ENCODE results near the gene ALOX5.
"Not testable (repeated sequence)": the region's sequence is repeated elsewhere in the genome, so short reads cannot be mapped to it uniquely, and the experiment has no call there.

ALOX5 gene

GRCh38 chr10:45403151-45403550 is 29.1 kb downstream of the ALOX5 start:
- FAIRE-seq (no peak), DNase-seq (ENCODE audit: extremely low spot score, insufficient read length, low read depth) (no peak)

- FAIRE-seq: no peak
- DNase-seq (ENCODE audit: extremely low spot score, insufficient read length, low read depth): no peak
Observed at GRCh38 chr10:45404087-45404769, 30.2 kb downstream of the ALOX5 start.

- no peak for FAIRE-seq
- no peak for DNase-seq (ENCODE audit: extremely low spot score, insufficient read length, low read depth)
Observed at GRCh38 chr10:45404770-45405120, 30.7 kb downstream of the ALOX5 start.

GRCh38 chr10:45407542-45407941 is 33.5 kb downstream of the ALOX5 start:
- FAIRE-seq (no peak), DNase-seq (ENCODE audit: extremely low spot score, insufficient read length, low read depth) (no peak)

- DNase-seq (ENCODE audit: extremely low spot score, insufficient read length, low read depth): no peak
- FAIRE-seq: no peak
Observed at GRCh38 chr10:45408421-45409319, 34.7 kb downstream of the ALOX5 start.

GRCh38 chr10:45409347-45409746 is 35.3 kb downstream of the ALOX5 start:
- peak; percentile 36 for FAIRE-seq
- not testable (repeated sequence) for DNase-seq (ENCODE audit: extremely low spot score, insufficient read length, low read depth)

GRCh38 chr10:45409782-45410181 is 35.8 kb downstream of the ALOX5 start:
- FAIRE-seq: no peak

GRCh38 chr10:45410489-45410806 is 36.4 kb downstream of the ALOX5 start:
- no peak for FAIRE-seq

More at GRCh38 chr10:45409782-45410181, 35.8 kb downstream of the ALOX5 start:
- no peak for DNase-seq (ENCODE audit: extremely low spot score, insufficient read length, low read depth)

GRCh38 chr10:45410807-45411606 is 37.0 kb downstream of the ALOX5 start:
- FAIRE-seq (no peak), DNase-seq (ENCODE audit: extremely low spot score, insufficient read length, low read depth) (no peak)

More at GRCh38 chr10:45410489-45410806, 36.4 kb downstream of the ALOX5 start:
- DNase-seq (ENCODE audit: extremely low spot score, insufficient read length, low read depth): no peak

- FAIRE-seq: no peak
Observed at GRCh38 chr10:45411607-45411940, 37.6 kb downstream of the ALOX5 start.

GRCh38 chr10:45415062-45415461 is 41.0 kb downstream of the ALOX5 start:
- FAIRE-seq; DNase-seq (ENCODE audit: extremely low spot score, insufficient read length, low read depth): not testable (repeated sequence)

More at GRCh38 chr10:45411607-45411940, 37.6 kb downstream of the ALOX5 start:
- no peak for DNase-seq (ENCODE audit: extremely low spot score, insufficient read length, low read depth)

GRCh38 chr10:45416603-45417002 is 42.6 kb downstream of the ALOX5 start:
- FAIRE-seq: no peak

GRCh38 chr10:45417746-45418145 is 43.7 kb downstream of the ALOX5 start:
- no peak for DNase-seq (ENCODE audit: extremely low spot score, insufficient read length, low read depth)
- no peak for FAIRE-seq

More at GRCh38 chr10:45416603-45417002, 42.6 kb downstream of the ALOX5 start:
- no peak for DNase-seq (ENCODE audit: extremely low spot score, insufficient read length, low read depth)

- DNase-seq (ENCODE audit: extremely low spot score, insufficient read length, low read depth): no peak
- FAIRE-seq: peak; percentile 35
Observed at GRCh38 chr10:45418417-45418848, 44.4 kb downstream of the ALOX5 start.

- peak; percentile 84 for FAIRE-seq
- DNase-seq (ENCODE audit: extremely low spot score, insufficient read length, low read depth): peak; percentile 69
Observed at GRCh38 chr10:45418849-45419675, 45.0 kb downstream of the ALOX5 start.

- no peak for FAIRE-seq
Observed at GRCh38 chr10:45419676-45420025, 45.6 kb downstream of the ALOX5 start.

GRCh38 chr10:45420453-45421192 is 46.6 kb downstream of the ALOX5 start:
- FAIRE-seq (peak; percentile 100), DNase-seq (ENCODE audit: extremely low spot score, insufficient read length, low read depth) (peak; percentile 60)

More at GRCh38 chr10:45419676-45420025, 45.6 kb downstream of the ALOX5 start:
- DNase-seq (ENCODE audit: extremely low spot score, insufficient read length, low read depth): no peak

- FAIRE-seq: peak; percentile 82
- DNase-seq (ENCODE audit: extremely low spot score, insufficient read length, low read depth): no peak
Observed at GRCh38 chr10:45421221-45422097, 47.4 kb downstream of the ALOX5 start.

Measured in GM18507 (cell line).